HG03196 (cell line): Measurements from ENCODE around the gene AHNAK.

Experiments used
- ATAC-seq: cut with Tn5 transposase; IDR thresholded peaks from one replicate; pipeline ENCODE4 v1.9.1; 2021; ENCODE audit not compliant: unreplicated experiment

AHNAK gene

DNA sequence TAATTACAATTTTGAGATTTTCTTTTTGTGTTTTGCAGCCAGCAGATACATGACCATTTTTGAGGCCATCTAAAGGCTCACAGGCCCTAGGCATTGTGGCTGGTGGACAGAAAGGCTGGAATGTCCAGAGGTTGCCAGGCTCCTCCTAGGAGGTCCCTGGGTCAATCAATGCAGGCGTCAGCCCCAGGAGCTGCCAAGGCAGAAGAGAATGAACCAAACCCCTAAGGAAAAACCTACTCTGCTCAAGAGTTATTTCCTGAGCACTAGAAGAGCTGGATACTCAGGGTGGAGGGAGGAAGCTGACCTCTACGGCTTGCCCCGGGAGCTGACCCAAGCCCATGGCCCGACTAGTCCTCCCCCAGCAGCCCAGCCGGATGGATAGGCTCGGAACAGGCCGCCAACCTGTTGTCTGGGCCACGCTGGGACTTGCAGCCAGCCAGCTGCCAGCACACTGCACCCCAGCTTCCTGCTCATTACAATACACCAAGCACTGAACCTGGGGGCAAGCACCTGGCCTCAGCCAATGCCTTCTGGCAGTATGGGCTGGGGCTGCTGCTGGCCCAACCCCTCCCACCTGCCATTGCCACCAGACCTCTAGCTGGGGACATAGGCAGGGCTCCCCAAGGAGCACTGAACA, 133.4 kb downstream of the AHNAK start:
- ATAC-seq: no peak

DNA sequence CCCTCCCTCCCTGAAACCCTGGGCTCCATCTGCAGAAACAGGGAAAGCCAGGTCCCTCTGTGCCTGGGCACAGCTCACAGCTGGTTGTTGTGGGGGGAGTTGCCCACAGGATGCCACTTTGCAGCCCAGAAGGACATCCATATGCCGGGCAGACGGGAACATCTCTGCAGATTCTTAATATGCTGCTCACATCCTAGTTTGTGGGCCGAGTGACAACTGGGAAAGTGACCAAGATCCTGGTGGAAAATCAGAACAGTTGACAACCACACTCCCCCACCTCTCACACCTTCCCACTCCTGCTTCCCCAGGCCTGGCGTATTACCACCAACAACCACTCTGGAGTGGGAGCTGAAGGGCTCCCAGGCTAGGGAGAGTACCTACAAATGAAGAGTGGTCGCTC, 135.1 kb downstream of the AHNAK start:
- no peak for ATAC-seq

GRCh38 chr11:62410972-62411371, 135.6 kb downstream of the AHNAK start:
- no peak for ATAC-seq

- no peak for ATAC-seq
Measured at GRCh38 chr11:62409831-62410230, 136.8 kb downstream of the AHNAK start.

- no peak for ATAC-seq
Measured at GRCh38 chr11:62406034-62406433, 140.6 kb downstream of the AHNAK start.

- no peak for ATAC-seq
Measured at GRCh38 chr11:62404901-62405300, 141.7 kb downstream of the AHNAK start.

DNA sequence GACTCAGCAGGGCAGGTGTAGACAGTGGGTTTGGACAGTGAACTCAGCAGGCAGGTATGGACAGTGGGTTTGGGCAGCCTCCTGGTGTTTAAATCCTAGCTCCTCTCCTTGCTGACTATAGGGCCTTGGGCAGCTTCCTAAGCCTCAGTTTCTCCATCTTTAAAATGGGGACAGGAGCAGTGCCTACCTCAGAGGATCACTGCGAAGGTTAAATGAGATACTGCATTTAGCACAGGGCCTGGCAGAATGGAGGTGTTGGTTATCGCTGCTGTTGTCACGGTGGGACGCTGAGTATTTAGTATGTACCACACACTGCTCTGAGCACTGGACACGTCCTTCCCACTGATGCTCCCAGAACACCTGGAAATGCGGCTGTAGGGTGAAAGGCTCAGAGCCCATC, 142.2 kb downstream of the AHNAK start:
- ATAC-seq: no peak

GRCh38 chr11:62402960-62403730, 143.5 kb downstream of the AHNAK start:
- no peak for ATAC-seq

DNA sequence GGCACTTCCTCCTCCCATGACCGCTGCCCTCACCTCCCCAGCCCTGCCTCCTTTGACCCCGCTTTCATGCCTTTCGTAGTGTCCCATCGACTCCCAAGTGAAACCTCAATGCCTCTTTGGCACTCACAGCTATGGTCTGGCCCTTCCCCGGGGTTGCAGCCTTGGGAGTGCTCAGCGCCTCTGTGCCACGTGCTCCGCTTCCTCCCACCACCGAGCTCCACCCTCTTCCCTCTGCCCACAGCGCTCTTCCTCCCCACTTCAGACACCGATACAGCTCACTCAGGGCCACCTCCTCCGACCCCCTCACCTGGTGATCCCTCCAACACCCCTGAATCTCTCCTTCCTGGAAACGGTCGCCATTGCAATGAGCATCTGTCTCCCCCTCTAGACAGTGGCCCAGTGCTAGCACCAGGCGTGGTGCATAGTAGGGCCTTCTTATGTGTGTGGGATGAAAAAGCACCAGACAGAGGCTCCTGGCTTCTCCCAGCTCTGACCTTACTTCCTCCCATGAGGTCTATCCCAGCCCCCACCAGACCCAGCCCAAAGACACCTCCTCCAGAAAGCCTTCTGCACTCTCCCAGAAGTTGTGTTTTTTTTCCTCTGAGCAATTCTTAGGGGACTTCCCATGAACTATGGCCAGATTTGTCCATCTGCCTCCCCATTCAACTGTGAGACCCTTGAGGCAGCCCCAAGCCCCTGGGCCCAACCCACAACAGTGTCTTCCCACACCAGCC, 144.2 kb downstream of the AHNAK start:
- ATAC-seq: no peak

DNA sequence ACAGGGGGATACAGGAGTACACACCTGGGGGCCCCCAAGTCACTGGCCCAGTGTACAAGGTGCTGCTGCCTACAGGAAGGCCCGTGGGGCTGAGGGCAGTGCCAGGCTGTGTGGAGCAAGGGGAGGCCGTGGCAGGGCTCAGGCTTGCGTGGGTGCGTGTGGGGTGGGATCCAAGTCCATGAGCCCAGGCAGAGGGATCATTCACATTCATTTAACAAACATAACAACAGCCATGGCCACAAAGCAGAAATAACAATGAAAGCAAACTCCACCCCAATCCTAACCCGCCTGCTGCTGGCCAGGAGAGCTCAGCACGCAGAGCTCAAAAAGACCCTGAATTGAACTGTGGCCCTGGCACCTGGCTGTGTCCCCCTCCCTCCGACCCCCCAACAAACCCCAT, 144.8 kb downstream of the AHNAK start:
- no peak for ATAC-seq

DNA sequence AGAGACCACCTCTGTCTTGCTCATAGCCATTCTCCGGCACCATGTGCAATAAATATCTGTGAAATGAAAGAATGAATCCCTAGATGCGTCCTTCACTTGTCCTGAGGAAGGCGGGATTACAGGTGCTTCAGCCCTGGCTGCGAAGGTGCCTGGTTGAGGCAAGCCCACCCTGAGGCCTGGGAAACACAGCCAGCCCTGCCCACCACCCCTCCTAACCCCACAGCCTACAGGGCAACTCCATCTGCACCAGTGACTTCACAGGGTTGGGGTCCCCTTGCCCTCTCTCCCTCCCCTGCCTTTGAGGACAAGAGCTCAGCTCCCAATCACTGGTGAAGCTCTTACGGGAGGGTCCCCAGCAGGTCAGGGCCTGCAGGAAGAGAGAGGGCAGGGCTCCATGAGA, 145.2 kb downstream of the AHNAK start:
- no peak for ATAC-seq

DNA sequence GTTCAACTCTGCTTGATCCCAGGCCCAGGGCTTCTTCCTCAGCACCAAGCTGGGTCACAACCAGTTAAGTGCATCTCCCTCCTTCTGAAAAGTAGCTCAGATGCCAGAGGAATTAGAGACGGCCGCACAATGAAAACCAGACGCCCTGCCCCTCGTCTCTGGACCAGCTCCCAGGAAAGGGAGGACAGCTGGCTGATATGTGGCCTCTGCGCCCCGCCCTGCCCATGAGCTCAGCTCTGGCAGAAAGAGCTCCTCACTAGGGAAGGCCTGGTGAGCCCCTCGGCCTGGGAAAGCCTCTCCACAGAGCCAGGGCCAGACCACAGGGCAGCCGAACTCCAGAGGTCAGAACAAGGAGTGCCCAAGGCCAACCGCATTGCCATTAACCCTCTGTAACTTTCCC, 145.8 kb downstream of the AHNAK start:
- no peak for ATAC-seq

GRCh38 chr11:62400281-62400680, 146.3 kb downstream of the AHNAK start:
- no peak for ATAC-seq

DNA sequence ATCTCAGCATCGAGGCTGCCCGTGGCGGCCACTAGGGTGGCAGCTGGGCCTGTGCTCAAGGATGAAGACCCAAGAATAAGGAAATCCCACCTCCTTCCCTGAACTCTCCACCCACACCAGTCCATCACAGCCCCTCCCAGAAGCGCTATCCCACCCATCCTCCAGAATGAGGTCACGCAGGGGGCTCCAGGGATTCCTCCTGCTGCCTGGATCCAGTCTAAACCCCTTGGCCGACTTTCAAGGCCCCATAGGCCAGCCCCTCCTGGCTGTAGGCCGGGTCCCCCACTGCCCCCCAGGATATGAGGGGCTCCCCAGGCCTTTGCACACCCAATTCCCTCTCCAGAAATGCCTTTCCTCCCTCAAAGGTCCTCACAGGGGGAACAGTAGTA, 146.7 kb downstream of the AHNAK start:
- no peak for ATAC-seq

DNA sequence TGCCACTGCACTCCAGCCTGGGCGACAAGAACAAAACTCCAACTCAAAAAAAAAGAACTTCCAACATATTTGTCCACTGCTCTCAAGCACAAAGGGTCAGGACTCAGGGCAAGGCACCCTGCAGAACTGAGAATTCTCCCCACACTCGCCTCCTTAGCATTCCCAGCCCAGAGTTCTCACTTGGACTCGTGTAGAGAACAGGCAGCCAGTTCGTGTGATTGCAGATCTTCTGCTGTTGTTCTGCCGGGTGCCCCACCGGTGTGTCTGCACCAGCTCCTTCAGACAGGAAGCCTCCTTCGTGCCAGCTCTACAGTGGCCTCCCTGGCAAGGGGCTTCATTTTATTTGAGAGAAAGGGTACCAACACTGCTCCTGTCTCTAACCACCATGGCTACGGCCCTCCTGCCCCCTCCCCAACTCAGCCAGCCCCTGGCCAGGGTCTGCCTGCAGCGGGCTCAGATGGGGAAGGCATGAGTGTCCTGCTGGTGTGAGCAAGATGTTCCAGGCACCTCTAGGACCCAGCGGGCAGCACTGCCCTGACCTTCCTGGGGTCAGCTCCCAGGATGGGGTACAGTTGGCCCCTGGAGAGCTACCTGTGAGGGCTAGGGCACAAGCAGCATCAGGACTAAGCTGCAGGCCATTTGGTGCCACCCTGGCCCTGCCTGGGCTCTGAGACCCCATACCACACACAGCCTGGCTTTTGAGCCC, 147.3 kb downstream of the AHNAK start:
- no peak for ATAC-seq

DNA sequence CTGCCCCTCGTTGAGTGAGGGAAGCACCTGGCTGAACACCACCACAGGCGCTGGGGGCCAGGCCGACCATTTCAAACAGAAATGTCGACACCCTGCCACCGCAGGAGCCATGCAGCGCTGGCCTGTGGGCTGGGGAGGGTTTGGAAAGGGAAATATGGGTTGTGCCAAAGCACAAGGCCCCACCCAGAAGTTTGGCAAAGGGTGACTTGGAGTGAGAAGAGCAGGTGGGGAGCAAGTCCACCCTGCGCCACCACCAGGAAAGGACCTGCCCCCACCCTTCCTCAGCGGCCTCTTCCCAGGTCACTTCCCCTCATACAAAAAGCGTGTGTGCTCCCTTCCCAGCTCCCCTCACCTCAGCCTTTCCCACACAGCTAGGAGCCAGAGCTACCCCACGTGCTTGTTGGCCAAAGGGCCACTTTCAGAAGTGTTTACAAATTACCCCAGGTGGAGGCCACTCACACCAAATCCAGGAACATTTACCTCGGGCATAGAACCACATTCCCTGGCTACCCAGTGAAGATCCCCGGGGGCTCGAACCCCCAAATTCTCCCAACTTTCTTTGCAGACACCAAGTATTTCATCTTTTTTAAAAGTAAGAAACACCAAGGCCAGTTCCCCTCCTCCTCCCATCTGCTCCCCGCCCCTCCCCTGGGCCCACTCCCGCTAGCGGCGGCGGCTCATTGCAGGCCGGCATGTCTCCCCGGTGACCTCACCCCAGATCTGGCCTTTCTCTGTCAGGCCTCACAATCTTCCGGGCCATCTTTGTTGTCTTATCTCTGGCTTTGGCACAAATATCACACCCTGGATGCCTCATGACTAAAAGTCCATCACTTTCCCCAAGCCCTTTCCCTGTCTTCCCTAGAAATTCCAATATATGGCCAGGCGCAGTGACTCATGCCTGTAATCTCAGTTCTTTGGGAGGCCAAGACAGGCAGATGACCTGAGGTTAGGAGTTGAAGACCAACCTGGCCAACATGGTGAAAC, 148.3 kb downstream of the AHNAK start:
- no peak for ATAC-seq

DNA sequence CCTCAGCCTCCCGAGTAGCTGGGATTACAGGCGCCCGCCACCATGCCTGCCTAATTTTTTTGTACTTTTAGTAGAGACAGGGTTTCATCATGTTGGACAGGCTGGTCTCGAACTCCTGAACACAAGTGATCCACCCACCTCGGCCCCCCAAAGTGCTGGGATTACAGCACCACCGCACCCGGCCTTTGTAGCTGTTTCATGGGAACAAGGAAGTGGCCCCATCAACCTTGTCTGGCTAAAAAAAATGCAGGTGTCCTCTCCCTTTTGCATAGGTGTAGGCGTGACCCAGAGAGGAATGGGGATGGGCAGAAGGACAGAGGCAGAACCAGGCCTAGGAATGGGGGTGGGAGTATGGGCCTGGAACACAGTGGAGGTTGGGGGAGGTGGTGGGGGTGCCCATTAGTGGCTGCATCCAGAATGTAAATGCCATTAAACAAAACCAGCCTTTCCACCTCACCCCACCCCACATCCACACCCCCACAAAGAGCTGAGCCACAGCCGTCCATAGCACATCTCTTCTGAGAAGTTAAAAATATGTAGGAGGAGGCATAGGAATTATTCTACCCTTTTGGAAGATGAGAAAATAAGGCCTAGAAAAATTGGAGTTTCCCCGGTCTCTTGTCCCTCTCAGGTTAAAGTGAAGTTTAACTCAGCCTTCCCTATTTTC, 150.6 kb downstream of the AHNAK start:
- ATAC-seq: no peak

DNA sequence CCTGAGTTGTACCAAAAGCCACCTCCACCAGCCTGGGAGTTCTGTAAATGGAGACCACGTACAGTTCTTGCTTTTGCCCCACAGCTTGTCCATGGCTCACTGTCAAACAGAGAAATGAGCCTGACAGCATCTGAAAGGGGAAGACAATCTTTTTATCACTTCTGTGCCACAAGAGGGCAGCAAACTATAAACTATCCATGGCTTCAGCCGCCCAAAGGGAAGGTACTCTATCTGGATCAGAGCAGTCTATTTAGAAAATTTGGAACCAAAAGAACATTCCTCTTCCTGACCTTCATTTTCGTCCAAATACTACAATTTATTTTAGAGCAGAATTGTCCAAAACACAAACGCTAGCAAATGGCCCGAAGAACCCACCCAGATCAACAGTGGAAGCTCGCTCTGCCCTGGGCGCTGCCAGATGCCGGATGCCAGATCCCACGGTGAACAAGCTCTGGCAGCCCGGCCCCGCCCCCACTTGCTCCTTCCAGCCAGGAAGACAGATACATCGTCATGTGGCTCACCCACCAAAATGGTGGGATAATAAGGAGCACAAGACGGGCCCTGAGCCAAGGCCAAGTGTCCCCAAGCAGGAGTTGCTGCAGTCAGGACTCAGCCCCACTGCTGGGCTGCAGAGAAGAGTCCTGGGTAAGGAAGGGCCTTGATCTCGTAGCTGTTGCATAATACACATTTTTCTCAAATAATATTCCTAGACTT, 151.6 kb downstream of the AHNAK start:
- ATAC-seq: no peak

DNA sequence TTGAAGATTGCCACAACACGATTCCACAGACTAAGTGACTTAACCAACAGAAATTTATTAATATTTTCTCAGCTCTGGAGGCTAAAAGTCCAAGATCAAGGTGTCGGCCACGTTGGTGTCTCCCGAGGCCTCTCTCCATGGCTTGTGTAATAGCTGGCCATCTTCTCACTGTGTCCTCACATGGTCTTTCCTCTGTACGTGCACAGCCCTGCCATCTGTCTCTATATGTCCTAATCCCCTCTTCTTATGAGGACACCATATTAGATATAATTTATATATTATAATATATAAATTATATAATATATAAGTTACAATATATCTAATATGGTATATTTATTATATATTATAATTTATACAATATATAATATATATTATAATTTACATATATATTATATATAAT, 152.9 kb downstream of the AHNAK start:
- no peak for ATAC-seq
